Astrocyte (in vitro differentiated cells and primary cell): ENCODE data around the gene PCDHGA11. TPM values are rescaled to one million over a fixed set of nuclear protein-coding genes. Genes with fewer than 3 reads are reported as not detected.

Source experiments
- DNase-seq: peaks from one replicate; pipeline ENCODE4 v3.0.0-alpha.2; 2010; ENCODE audit warnings: low read depth
- FAIRE-seq: peaks from 2 replicates; lab custom pipeline; 2011; peaks lifted over from hg19 to GRCh38; lab: Jason Lieb, UNC
- H2AFZ ChIP-seq: 2 replicates; pipeline ENCODE4 v1.6.0; 2012; ENCODE audit warnings: low read depth, low read length, inconsistent platforms
- H3K27ac ChIP-seq: 2 replicates; pipeline ENCODE4 v1.5.1; 2011; ENCODE audit warnings: low read depth, low read length, inconsistent platforms
- H3K27me3 ChIP-seq: 2 replicates; pipeline ENCODE4 v1.6.0; 2011; ENCODE audit warnings: low read length, inconsistent platforms; ENCODE audit not compliant: insufficient read depth
- H3K36me3 ChIP-seq: 2 replicates; pipeline ENCODE4 v1.5.1; 2011; ENCODE audit warnings: low read length, inconsistent platforms; ENCODE audit not compliant: insufficient read depth
- H3K4me1 ChIP-seq: 2 replicates; pipeline ENCODE4 v1.5.1; 2011; ENCODE audit warnings: low read length, inconsistent platforms; ENCODE audit not compliant: insufficient read depth
- H3K4me2 ChIP-seq: 2 replicates; pipeline ENCODE4 v1.6.0; 2012; ENCODE audit warnings: low read length, inconsistent platforms
- H3K4me3 ChIP-seq: 2 replicates; pipeline ENCODE4 v1.5.1; 2011; ENCODE audit warnings: low read depth, mild to moderate bottlenecking, low read length, inconsistent platforms; ENCODE audit not compliant: insufficient read depth
- H3K79me2 ChIP-seq: 2 replicates; pipeline ENCODE4 v1.6.0; 2012; ENCODE audit warnings: mild to moderate bottlenecking, low read length, inconsistent platforms; ENCODE audit not compliant: insufficient read depth
- H3K9ac ChIP-seq: 2 replicates; pipeline ENCODE4 v1.6.0; 2012; ENCODE audit warnings: mild to moderate bottlenecking, low read length, inconsistent platforms
- H3K9me3 ChIP-seq: 2 replicates; pipeline ENCODE4 v1.5.1; 2012; ENCODE audit warnings: low read depth, mild to moderate bottlenecking, low read length, inconsistent platforms; ENCODE audit not compliant: insufficient read depth
- H4K20me1 ChIP-seq: 2 replicates; pipeline ENCODE4 v1.6.0; 2012; ENCODE audit warnings: low read length, inconsistent platforms; ENCODE audit not compliant: insufficient read depth
- H3K27ac Mint-ChIP-seq: one replicate; pipeline ENCODE4 v1.8.0; 2021; ENCODE audit warnings: mild to moderate bottlenecking, mixed read lengths; ENCODE audit not compliant: unreplicated experiment
- H3K27me3 Mint-ChIP-seq: one replicate; pipeline ENCODE4 v1.8.0; 2021; ENCODE audit warnings: low read depth, mixed read lengths; ENCODE audit not compliant: unreplicated experiment
- H3K36me3 Mint-ChIP-seq: one replicate; pipeline ENCODE4 v1.8.0; 2021; ENCODE audit warnings: low read depth, mixed read lengths; ENCODE audit not compliant: unreplicated experiment
- H3K4me1 Mint-ChIP-seq: one replicate; pipeline ENCODE4 v1.8.0; 2021; ENCODE audit warnings: low read depth, mixed read lengths; ENCODE audit not compliant: unreplicated experiment
- H3K4me3 Mint-ChIP-seq: one replicate; pipeline ENCODE4 v1.8.0; 2021; ENCODE audit warnings: mild to moderate bottlenecking, moderate library complexity, mixed read lengths; ENCODE audit not compliant: unreplicated experiment
- H3K9me3 Mint-ChIP-seq: one replicate; pipeline ENCODE4 v1.8.0; 2021; ENCODE audit warnings: mild to moderate bottlenecking, mixed read lengths; ENCODE audit not compliant: unreplicated experiment
- EZH2 ChIP-seq: IDR thresholded peaks from 2 replicates; pipeline ENCODE4 v1.6.1; 2012; ENCODE audit warnings: mild to moderate bottlenecking, low read length, inconsistent platforms; ENCODE audit not compliant: insufficient read depth
- total RNA-seq: library from RNA; stranded (reverse); gene quantifications from 2 replicates; pipeline ENCODE4 v1.2.1, GENCODE V29; 2021
- TF ChIP-seq, protein P1 (sequence below): IDR thresholded peaks from 2 replicates; pipeline ENCODE4 v1.5.1; 2011; ENCODE audit warnings: low read depth, mild to moderate bottlenecking, inconsistent platforms, low read length, moderate library complexity; ENCODE audit not compliant: insufficient read depth

Gene PCDHGA11
- total RNA-seq, 1 donor from 2014 or later = 5.3 TPM

DNA sequence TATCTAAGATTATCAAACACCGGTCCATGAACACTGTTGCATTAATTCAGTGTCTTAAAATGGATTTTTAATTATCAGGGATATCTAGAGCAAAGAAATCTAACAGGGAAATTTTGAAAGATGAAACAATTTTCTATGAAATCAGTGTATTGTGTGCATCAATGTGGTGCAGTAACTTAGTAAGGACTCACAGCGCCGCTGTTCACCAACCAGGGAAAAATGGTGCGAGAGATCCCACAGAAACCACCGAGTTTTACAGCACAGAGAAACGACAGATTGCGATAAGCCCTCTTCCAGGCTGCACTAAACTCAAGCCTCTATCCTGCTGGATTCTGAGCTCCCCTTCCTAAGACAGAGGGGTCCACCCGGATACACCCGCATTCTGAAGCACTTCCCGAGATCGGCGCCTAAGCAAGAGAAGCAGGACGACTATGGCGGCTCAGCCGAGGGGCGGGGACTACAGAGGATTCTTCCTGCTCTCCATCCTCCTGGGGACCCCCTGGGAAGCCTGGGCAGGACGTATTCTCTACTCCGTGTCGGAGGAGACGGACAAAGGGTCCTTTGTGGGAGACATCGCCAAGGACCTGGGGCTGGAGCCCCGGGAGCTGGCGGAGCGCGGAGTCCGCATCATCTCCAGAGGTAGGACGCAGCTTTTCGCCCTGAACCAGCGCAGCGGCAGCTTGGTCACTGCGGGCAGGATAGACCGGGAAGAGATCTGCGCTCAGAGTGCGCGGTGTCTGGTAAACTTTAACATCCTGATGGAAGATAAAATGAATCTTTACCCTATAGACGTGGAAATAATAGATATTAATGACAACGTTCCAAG is 38.2 kb upstream of the PCDHGA11 start, which contains the start of gene PCDHGA7:
PCDHGA7 (plus strand) TSS at position 274 of the 826 bp plus-strand sequence; CDS start at position 432, 158 bp downstream.
- no peaks in the 10 kb centered on the region for H4K20me1 ChIP-seq
- peak within 1 kb of the TSS; percentile 62 for H3K4me3 ChIP-seq
- Mint-ChIP-seq H3K27ac (no peak within 1 kb of the TSS), H3K4me3 (peak within 1 kb of the TSS; percentile 79), H3K9me3 (peaks cover 9% of the 10 kb centered on the region), H3K27me3 (no peaks in the 10 kb centered on the region), H3K36me3 (peaks cover 5% of the 10 kb centered on the region), H3K4me1 (no peaks in the 10 kb centered on the region)
- peak within 1 kb of the TSS; percentile 74 for H3K9ac ChIP-seq
- TF ChIP-seq EZH2 = no peak
- TF ChIP-seq, protein P1, sequence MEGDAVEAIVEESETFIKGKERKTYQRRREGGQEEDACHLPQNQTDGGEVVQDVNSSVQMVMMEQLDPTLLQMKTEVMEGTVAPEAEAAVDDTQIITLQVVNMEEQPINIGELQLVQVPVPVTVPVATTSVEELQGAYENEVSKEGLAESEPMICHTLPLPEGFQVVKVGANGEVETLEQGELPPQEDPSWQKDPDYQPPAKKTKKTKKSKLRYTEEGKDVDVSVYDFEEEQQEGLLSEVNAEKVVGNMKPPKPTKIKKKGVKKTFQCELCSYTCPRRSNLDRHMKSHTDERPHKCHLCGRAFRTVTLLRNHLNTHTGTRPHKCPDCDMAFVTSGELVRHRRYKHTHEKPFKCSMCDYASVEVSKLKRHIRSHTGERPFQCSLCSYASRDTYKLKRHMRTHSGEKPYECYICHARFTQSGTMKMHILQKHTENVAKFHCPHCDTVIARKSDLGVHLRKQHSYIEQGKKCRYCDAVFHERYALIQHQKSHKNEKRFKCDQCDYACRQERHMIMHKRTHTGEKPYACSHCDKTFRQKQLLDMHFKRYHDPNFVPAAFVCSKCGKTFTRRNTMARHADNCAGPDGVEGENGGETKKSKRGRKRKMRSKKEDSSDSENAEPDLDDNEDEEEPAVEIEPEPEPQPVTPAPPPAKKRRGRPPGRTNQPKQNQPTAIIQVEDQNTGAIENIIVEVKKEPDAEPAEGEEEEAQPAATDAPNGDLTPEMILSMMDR = peak; percentile 43
- FAIRE-seq = no peak
- H3K36me3 ChIP-seq = no peaks in the 10 kb centered on the region
- H2AFZ ChIP-seq = peak within 1 kb of the TSS; percentile 70
- no peak within 1 kb of the TSS for H3K27ac ChIP-seq
- no peaks in the 10 kb centered on the region for H3K4me1 ChIP-seq
- H3K27me3 ChIP-seq = no peaks in the 10 kb centered on the region
- H3K4me2 ChIP-seq = peak within 1 kb of the TSS; percentile 80
- H3K79me2 ChIP-seq = no peaks in the 10 kb centered on the region
- peak; percentile 30 for DNase-seq
- H3K9me3 ChIP-seq = peaks cover 27% of the 10 kb centered on the region

DNA sequence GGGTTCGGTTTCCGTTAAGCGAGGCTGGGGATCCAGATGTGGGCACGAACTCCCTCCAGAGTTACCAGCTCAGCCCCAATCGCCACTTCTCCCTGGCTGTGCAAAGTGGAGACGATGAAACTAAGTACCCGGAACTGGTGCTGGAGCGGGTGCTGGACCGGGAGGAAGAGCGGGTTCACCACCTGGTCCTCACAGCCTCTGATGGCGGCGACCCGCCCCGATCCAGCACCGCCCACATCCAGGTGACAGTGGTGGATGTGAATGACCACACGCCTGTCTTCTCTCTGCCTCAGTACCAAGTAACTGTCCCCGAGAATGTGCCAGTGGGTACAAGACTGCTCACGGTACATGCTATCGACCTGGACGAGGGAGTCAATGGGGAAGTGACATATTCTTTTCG is 37.5 kb upstream of the PCDHGA11 start:
- Mint-ChIP-seq H3K4me3 (no peak overlapping the region), H3K9me3 (peaks cover 12% of the 10 kb centered on the region), H3K36me3 (peaks cover 7% of the 10 kb centered on the region), H3K4me1 (no peaks in the 10 kb centered on the region), H3K27ac (no peak overlapping the region), H3K27me3 (no peaks in the 10 kb centered on the region)
- Histone ChIP-seq H4K20me1 (no peaks in the 10 kb centered on the region), H3K27ac (no peak overlapping the region), H3K27me3 (no peaks in the 10 kb centered on the region), H2AFZ (no peak overlapping the region), H3K4me1 (no peaks in the 10 kb centered on the region), H3K4me3 (peak overlapping the region; percentile 62), H3K9ac (no peak overlapping the region), H3K4me2 (peak overlapping the region; percentile 80), H3K36me3 (no peaks in the 10 kb centered on the region), H3K79me2 (no peaks in the 10 kb centered on the region), H3K9me3 (peaks cover 30% of the 10 kb centered on the region)
- DNase-seq (no peak), FAIRE-seq (no peak)
- no peak for TF ChIP-seq EZH2

DNA sequence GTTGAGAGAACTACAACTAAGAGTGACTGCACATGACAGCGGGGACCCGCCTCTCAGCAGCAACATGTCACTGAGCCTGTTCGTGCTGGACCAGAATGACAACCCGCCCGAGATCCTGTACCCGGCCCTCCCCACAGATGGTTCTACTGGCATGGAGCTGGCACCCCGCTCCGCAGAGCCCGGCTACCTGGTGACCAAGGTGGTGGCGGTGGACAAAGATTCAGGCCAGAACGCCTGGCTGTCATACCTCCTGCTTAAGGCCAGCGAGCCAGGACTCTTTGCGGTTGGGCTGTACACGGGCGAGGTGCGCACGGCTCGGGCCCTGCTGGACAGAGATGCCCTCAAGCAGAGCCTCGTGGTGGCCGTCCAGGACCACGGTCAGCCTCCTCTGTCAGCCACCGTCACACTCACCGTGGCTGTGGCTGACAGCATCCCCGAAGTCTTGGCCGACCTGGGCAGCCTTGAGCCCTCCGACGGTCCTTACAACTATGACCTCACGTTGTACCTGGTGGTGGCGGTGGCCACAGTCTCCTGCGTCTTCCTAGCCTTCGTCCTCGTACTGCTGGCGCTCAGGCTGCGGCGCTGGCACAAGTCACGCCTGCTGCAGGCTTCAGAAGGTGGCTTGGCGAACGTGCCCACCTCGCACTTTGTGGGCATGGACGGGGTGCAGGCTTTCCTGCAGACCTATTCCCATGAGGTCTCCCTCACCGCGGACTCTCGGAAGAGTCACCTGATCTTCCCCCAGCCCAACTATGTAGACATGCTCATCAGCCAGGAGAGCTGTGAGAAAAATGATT is 36.2 kb upstream of the PCDHGA11 start:
- Histone ChIP-seq H3K27ac (no peak overlapping the region), H3K4me1 (no peaks in the 10 kb centered on the region), H4K20me1 (no peaks in the 10 kb centered on the region), H3K9me3 (peaks cover 41% of the 10 kb centered on the region), H3K27me3 (no peaks in the 10 kb centered on the region), H3K4me3 (no peak overlapping the region), H2AFZ (no peak overlapping the region), H3K4me2 (no peak overlapping the region), H3K36me3 (no peaks in the 10 kb centered on the region), H3K9ac (no peak overlapping the region), H3K79me2 (no peaks in the 10 kb centered on the region)
- no peaks in the 10 kb centered on the region for H3K4me1 Mint-ChIP-seq
- peaks cover 8% of the 10 kb centered on the region for H3K36me3 Mint-ChIP-seq
- H3K4me3 Mint-ChIP-seq = no peak overlapping the region
- TF ChIP-seq, protein P1 = no peak
- no peak for TF ChIP-seq EZH2
- no peak overlapping the region for H3K27ac Mint-ChIP-seq
- no peaks in the 10 kb centered on the region for H3K27me3 Mint-ChIP-seq
- FAIRE-seq = no peak
- no peak for DNase-seq
- peaks cover 19% of the 10 kb centered on the region for H3K9me3 Mint-ChIP-seq
